Sigmoid colon (tissue), 7 donors: Measurements from ENCODE around the gene SCG5. TPM values are rescaled to one million over a fixed set of nuclear protein-coding genes. Genes with fewer than 3 reads are reported as not detected.

ENCODE experiments used
- DNase-seq: peaks from one replicate; pipeline ENCODE4 v3.0.0-alpha.2; 2019
- H3K27ac ChIP-seq, 4 donors: fragments of 200-600 bp; sonication (generic); one replicate each; pipeline ENCODE4 v1.5.1; 2016 to 2019; ENCODE audit warnings: mild to moderate bottlenecking in 1 of 4
- H3K27me3 ChIP-seq, 3 donors: fragments of 200-600 bp; sonication (generic); one replicate each; pipeline ENCODE4 v1.5.1; 2019; ENCODE audit warnings: mild to moderate bottlenecking in 1 of 3
- H3K36me3 ChIP-seq, 4 donors: fragments of 200-600 bp; sonication (generic); one replicate each; pipeline ENCODE4 v1.5.1; 2016 to 2019
- H3K4me1 ChIP-seq, 4 donors: fragments of 200-600 bp; sonication (generic); one replicate each; pipeline ENCODE4 v1.5.1; 2017 to 2019
- H3K4me3 ChIP-seq, 4 donors: fragments of 200-600 bp; sonication (generic); one replicate each; pipeline ENCODE4 v1.5.1; 2017 to 2019; ENCODE audit warnings: mild to moderate bottlenecking in 2 of 4, moderate library complexity in 1 of 4
- H3K9me3 ChIP-seq, 4 donors: fragments of 200-600 bp in 3 of 4; sonication (generic) in 3 of 4; one replicate each; pipeline versions ENCODE4 v1.5.1 to v1.6.1; 2013 to 2019
- CTCF ChIP-seq, 4 experiments: fragments of 450-650 bp in 3 of 4; fragments of 200-600 bp in 1 of 4; IDR thresholded peaks; one replicate each; pipeline ENCODE4 v1.5.1; 2016 to 2019; ENCODE audit warnings: antibody characterized with exemption in 4 of 4, mild to moderate bottlenecking in 3 of 4, moderate library complexity in 2 of 4
- EP300 ChIP-seq, 4 donors: sonication (generic); formaldehyde crosslinking; IDR thresholded peaks; one replicate each; pipeline ENCODE4 v1.6.1; 2017; ENCODE audit warnings: antibody characterized with exemption in 4 of 4
- POLR2A ChIP-seq, 2 donors: fragments of 450-650 bp; IDR thresholded peaks; one replicate each; pipeline ENCODE4 v1.6.1; 2016; ENCODE audit warnings: antibody characterized with exemption in 2 of 2, mild to moderate bottlenecking in 2 of 2, moderate library complexity in 2 of 2
- POLR2AphosphoS5 ChIP-seq, 4 donors: sonication (generic); formaldehyde crosslinking; IDR thresholded peaks; one replicate each; pipeline ENCODE4 v1.6.1; 2017; ENCODE audit warnings: antibody characterized with exemption in 4 of 4
- WGBS, 2 donors: extraction: QIAGEN DNeasy Blood & Tissue Kit; methylation state at CpG; one replicate each; pipeline ENCODE4 v1.1.7; 2013; 5-methylcytosine and 5-hydroxymethylcytosine counted together
- intact Hi-C: fragments of 100-400 bp; cut with DNase I; formaldehyde crosslinking; loops from one replicate; pipeline ENCODE4 v1.15.1; 2023
- polyA plus RNA-seq, 3 donors: library from polyadenylated mRNA; stranded (reverse); fragments of 200-250 nt; gene quantifications; one replicate each; pipeline ENCODE4 v1.2.3, GENCODE V29; 2013
- total RNA-seq, 4 donors: library from RNA; depleted of rRNA; stranded (reverse); fragments of >200 nt; gene quantifications; one replicate each; pipeline ENCODE4 v1.1.0, GENCODE V29; 2016
- donor health status: healthy with polysubstance abuse.
- donor health status: Bipolar disorder and iron deficiency.
- donor health status: healthy.

Gene SCG5
- total and polyA plus RNA-seq, 7 donors: 2.2 to 10.0 (median 3.3) TPM

- Histone ChIP-seq H3K36me3 (no peaks in the 10 kb centered on the region), H3K27me3 (no peaks in the 10 kb centered on the region), H3K9me3 (no peaks in the 10 kb centered on the region), H3K4me3 (no peak overlapping the region), H3K4me1 (no peaks in the 10 kb centered on the region), H3K27ac (no peak overlapping the region)
- intact Hi-C loops: no loop called here
- TF ChIP-seq POLR2AphosphoS5 (IDR thresholded peaks at IDR 0.05) (no peak), CTCF (IDR thresholded peaks at IDR 0.05) (no peak), EP300 (IDR thresholded peaks at IDR 0.05) (no peak), POLR2A (IDR thresholded peaks at IDR 0.05) (no peak)
- 59 to 79% methylated on average over 5 of the region's 5 CpGs for WGBS, 2 donors
- no peak for DNase-seq
Observed at GRCh38 chr15:32649342-32649741, 7.8 kb downstream of the SCG5 start.

GRCh38 chr15:32651229-32651837 is 9.8 kb downstream of the SCG5 start:
- intact Hi-C loops: no loop called here
- no peak overlapping the region for H3K4me3 ChIP-seq
- peak; percentile 64 for DNase-seq
- no peaks in the 10 kb centered on the region for H3K4me1 ChIP-seq
- no peaks in the 10 kb centered on the region for H3K27me3 ChIP-seq
- 33 to 39% methylated on average over 6 of the region's 6 CpGs for WGBS, 2 donors
- no peak overlapping the region for H3K27ac ChIP-seq
- H3K36me3 ChIP-seq: no peaks in the 10 kb centered on the region
- H3K9me3 ChIP-seq: no peaks in the 10 kb centered on the region
- TF ChIP-seq POLR2AphosphoS5 (IDR thresholded peaks at IDR 0.05) (no peak), CTCF (IDR thresholded peaks at IDR 0.05) (peak in 3 of 4 experiments; percentile 38 to 63 (median 50))

GRCh38 chr15:32652178-32652577 is 10.7 kb downstream of the SCG5 start:
- intact Hi-C loops: no loop called here
- Histone ChIP-seq H3K9me3 (no peaks in the 10 kb centered on the region), H3K27me3 (no peaks in the 10 kb centered on the region), H3K4me1 (no peaks in the 10 kb centered on the region), H3K4me3 (no peak overlapping the region), H3K36me3 (no peaks in the 10 kb centered on the region), H3K27ac (no peak overlapping the region)
- TF ChIP-seq POLR2A (IDR thresholded peaks at IDR 0.05): no peak
- no peak for TF ChIP-seq POLR2AphosphoS5 (IDR thresholded peaks at IDR 0.05)
- no peak for TF ChIP-seq EP300 (IDR thresholded peaks at IDR 0.05)
- TF ChIP-seq CTCF (IDR thresholded peaks at IDR 0.05): no peak
- 85% methylated on average over 3 of the region's 3 CpGs for whole genome bisulfite sequencing, 2 donors
- DNase-seq: no peak

GRCh38 chr15:32656091-32656490 is 14.6 kb downstream of the SCG5 start:
- Histone ChIP-seq H3K27ac (no peak overlapping the region), H3K27me3 (no peaks in the 10 kb centered on the region), H3K4me3 (no peak overlapping the region), H3K36me3 (no peaks in the 10 kb centered on the region), H3K9me3 (no peaks in the 10 kb centered on the region), H3K4me1 (peaks cover 0 to 9% (median 0%) of the 10 kb centered on the region in 4 donors)
- DNase-seq: no peak
- WGBS, 2 donors: 54 to 69% methylated on average over 4 of the region's 4 CpGs
- no peak for TF ChIP-seq POLR2AphosphoS5 (IDR thresholded peaks at IDR 0.05)
- TF ChIP-seq CTCF (IDR thresholded peaks at IDR 0.05): no peak
- TF ChIP-seq POLR2A (IDR thresholded peaks at IDR 0.05): no peak
- no peak for TF ChIP-seq EP300 (IDR thresholded peaks at IDR 0.05)
- intact Hi-C loops: no loop called here

GRCh38 chr15:32656496-32656895 is 15.0 kb downstream of the SCG5 start:
- WGBS, 2 donors: 88 to 95% methylated on average over 9 of the region's 9 CpGs
- Histone ChIP-seq H3K4me1 (peaks cover 0 to 9% (median 0%) of the 10 kb centered on the region in 4 donors), H3K36me3 (no peaks in the 10 kb centered on the region), H3K4me3 (no peak overlapping the region), H3K27ac (no peak overlapping the region), H3K9me3 (no peaks in the 10 kb centered on the region), H3K27me3 (no peaks in the 10 kb centered on the region)
- TF ChIP-seq EP300 (IDR thresholded peaks at IDR 0.05) (no peak), POLR2AphosphoS5 (IDR thresholded peaks at IDR 0.05) (no peak)
- DNase-seq: no peak
- intact Hi-C loops: no loop called here
